DOHH2 (cell line): ENCODE measurements around the gene CYTH1.
A peak's percentile ranks its signal among the peaks of the same experiment; 100 is the strongest.

ENCODE experiments used
- H3F3A ChIP-seq: fragments of 200-600 bp; sonication (generic), shearing (Covaris generic); 2 replicates; pipeline ENCODE4 v1.6.0; 2016; ENCODE audit warnings: antibody characterized with exemption, mild to moderate bottlenecking; ENCODE audit not compliant: control insufficient read depth, insufficient read depth
- H3K27ac ChIP-seq: fragments of 200-600 bp; sonication (generic); 2 replicates; pipeline ENCODE4 v1.5.1; 2014; ENCODE audit warnings: low read depth, mild to moderate bottlenecking, low read length, moderate library complexity
- H3K27me3 ChIP-seq: fragments of 200-600 bp; sonication (generic); 2 replicates; pipeline ENCODE4 v1.6.1; 2014; ENCODE audit warnings: mild to moderate bottlenecking, low read length, mixed read lengths; ENCODE audit not compliant: control insufficient read depth
- H3K36me3 ChIP-seq: fragments of 200-600 bp; sonication (generic); 2 replicates; pipeline ENCODE4 v1.6.1; 2014; ENCODE audit warnings: mild to moderate bottlenecking, low read length, moderate library complexity, mixed read lengths; ENCODE audit not compliant: control insufficient read depth
- H3K4me1 ChIP-seq: fragments of 200-600 bp; sonication (generic); 2 replicates; pipeline ENCODE4 v1.6.1; 2014; ENCODE audit warnings: mild to moderate bottlenecking, low read length, mixed read lengths; ENCODE audit not compliant: control insufficient read depth
- H3K4me2 ChIP-seq: fragments of 200-600 bp; sonication (generic); 2 replicates; pipeline ENCODE4 v1.6.0; 2014; ENCODE audit warnings: mild to moderate bottlenecking, low read length, moderate library complexity
- H3K4me3 ChIP-seq: fragments of 200-600 bp; sonication (generic); 2 replicates; pipeline ENCODE4 v1.5.1; 2014; ENCODE audit warnings: mild to moderate bottlenecking, low read length, mixed read lengths
- H3K79me2 ChIP-seq: fragments of 200-600 bp; sonication (generic); 2 replicates; pipeline ENCODE4 v1.6.1; 2014; ENCODE audit warnings: mild to moderate bottlenecking, low read length, mixed read lengths; ENCODE audit not compliant: control insufficient read depth
- H3K9me2 ChIP-seq: fragments of 200-600 bp; sonication (generic); replicated peaks from 2 replicates; pipeline ENCODE4 v1.6.1; 2014; ENCODE audit warnings: mild to moderate bottlenecking, low read length, mixed read lengths; ENCODE audit not compliant: control insufficient read depth
- H3K9me3 ChIP-seq: fragments of 200-600 bp; sonication (generic); 2 replicates; pipeline ENCODE4 v1.6.1; 2014; ENCODE audit warnings: antibody characterized with exemption, low read length, mixed read lengths; ENCODE audit not compliant: control insufficient read depth, insufficient read depth
- H4K20me1 ChIP-seq: fragments of 200-600 bp; sonication (generic); 2 replicates; pipeline ENCODE4 v1.6.0; 2014; ENCODE audit warnings: low read depth, mild to moderate bottlenecking, antibody characterized with exemption, low read length, moderate library complexity; ENCODE audit not compliant: control insufficient read depth, insufficient read depth
- CTCF ChIP-seq: fragments of 200-600 bp; sonication (generic); IDR thresholded peaks from one replicate; pipeline ENCODE4 v1.5.1; 2014; ENCODE audit warnings: antibody characterized with exemption, mild to moderate bottlenecking, low read depth, low read length; ENCODE audit not compliant: poor library complexity, severe bottlenecking
- EZH2phosphoT487 ChIP-seq: fragments of 200-600 bp; sonication (generic); IDR thresholded peaks from 2 replicates; pipeline ENCODE4 v1.6.1; 2017; ENCODE audit warnings: borderline replicate concordance, mild to moderate bottlenecking, antibody characterized with exemption, low read length, moderate library complexity, mixed read lengths

CYTH1 gene

GRCh38 chr17:78738698-78739097 lies 43.4 kb downstream of the CYTH1 start:
- Histone ChIP-seq H3F3A (peaks cover 56% of the 10 kb centered on the region), H3K79me2 (peaks cover 86% of the 10 kb centered on the region)

GRCh38 chr17:78738278-78738677 lies 43.8 kb downstream of the CYTH1 start:
- Histone ChIP-seq H3K27me3 (no peaks in the 10 kb centered on the region), H3K27ac (peak overlapping the region; percentile 96), H3K9me2 (no peaks in the 10 kb centered on the region), H3K4me3 (peak overlapping the region; percentile 86), H3K79me2 (peaks cover 86% of the 10 kb centered on the region), H3K4me1 (peaks cover 88% of the 10 kb centered on the region), H4K20me1 (no peaks in the 10 kb centered on the region), H3K9me3 (no peaks in the 10 kb centered on the region), H3F3A (peaks cover 56% of the 10 kb centered on the region), H3K36me3 (peaks cover 14% of the 10 kb centered on the region), H3K4me2 (peak overlapping the region; percentile 84)
- TF ChIP-seq EZH2phosphoT487 (no peak), CTCF (no peak)

More at GRCh38 chr17:78738698-78739097, 43.4 kb downstream of the CYTH1 start:
- no peak for TF ChIP-seq EZH2phosphoT487
- Histone ChIP-seq H3K36me3 (peaks cover 12% of the 10 kb centered on the region), H3K27ac (peak overlapping the region; percentile 96), H4K20me1 (no peaks in the 10 kb centered on the region), H3K9me3 (no peaks in the 10 kb centered on the region), H3K4me2 (peak overlapping the region; percentile 84), H3K9me2 (no peaks in the 10 kb centered on the region), H3K4me1 (peaks cover 88% of the 10 kb centered on the region), H3K4me3 (peak overlapping the region; percentile 86), H3K27me3 (no peaks in the 10 kb centered on the region)

GRCh38 chr17:78737332-78737731 lies 44.7 kb downstream of the CYTH1 start:
- no peaks in the 10 kb centered on the region for H3K9me2 ChIP-seq
- H3F3A ChIP-seq = peaks cover 60% of the 10 kb centered on the region
- peaks cover 88% of the 10 kb centered on the region for H3K4me1 ChIP-seq
- TF ChIP-seq EZH2phosphoT487 = no peak
- TF ChIP-seq CTCF = no peak
- peaks cover 16% of the 10 kb centered on the region for H3K36me3 ChIP-seq
- H3K27me3 ChIP-seq = no peaks in the 10 kb centered on the region
- H3K79me2 ChIP-seq = peaks cover 87% of the 10 kb centered on the region
- no peaks in the 10 kb centered on the region for H3K9me3 ChIP-seq
- H4K20me1 ChIP-seq = no peaks in the 10 kb centered on the region
- peak overlapping the region; percentile 84 for H3K4me2 ChIP-seq
- peak overlapping the region; percentile 86 for H3K4me3 ChIP-seq
- H3K27ac ChIP-seq = peak overlapping the region; percentile 96

- peaks cover 20% of the 10 kb centered on the region for H3K36me3 ChIP-seq
- H3K27ac ChIP-seq = peak overlapping the region; percentile 96
- peak overlapping the region; percentile 86 for H3K4me3 ChIP-seq
- H4K20me1 ChIP-seq = no peaks in the 10 kb centered on the region
- peak overlapping the region; percentile 84 for H3K4me2 ChIP-seq
- peaks cover 87% of the 10 kb centered on the region for H3K79me2 ChIP-seq
- no peaks in the 10 kb centered on the region for H3K9me3 ChIP-seq
- TF ChIP-seq CTCF (peak; percentile 12), EZH2phosphoT487 (no peak)
- H3K4me1 ChIP-seq = peaks cover 88% of the 10 kb centered on the region
- H3K9me2 ChIP-seq = no peaks in the 10 kb centered on the region
- H3F3A ChIP-seq = peaks cover 60% of the 10 kb centered on the region
- H3K27me3 ChIP-seq = no peaks in the 10 kb centered on the region
Observed at GRCh38 chr17:78736526-78737079, 45.5 kb downstream of the CYTH1 start.
